GM19372 (cell line): ENCODE data around the gene YPEL2.

Experiments
- ATAC-seq: cut with Tn5 transposase; IDR thresholded peaks from one replicate; pipeline ENCODE4 v1.9.1; 2021; ENCODE audit warnings: mild to moderate bottlenecking, low read depth, moderate library complexity; ENCODE audit not compliant: unreplicated experiment

The YPEL2 gene

DNA sequence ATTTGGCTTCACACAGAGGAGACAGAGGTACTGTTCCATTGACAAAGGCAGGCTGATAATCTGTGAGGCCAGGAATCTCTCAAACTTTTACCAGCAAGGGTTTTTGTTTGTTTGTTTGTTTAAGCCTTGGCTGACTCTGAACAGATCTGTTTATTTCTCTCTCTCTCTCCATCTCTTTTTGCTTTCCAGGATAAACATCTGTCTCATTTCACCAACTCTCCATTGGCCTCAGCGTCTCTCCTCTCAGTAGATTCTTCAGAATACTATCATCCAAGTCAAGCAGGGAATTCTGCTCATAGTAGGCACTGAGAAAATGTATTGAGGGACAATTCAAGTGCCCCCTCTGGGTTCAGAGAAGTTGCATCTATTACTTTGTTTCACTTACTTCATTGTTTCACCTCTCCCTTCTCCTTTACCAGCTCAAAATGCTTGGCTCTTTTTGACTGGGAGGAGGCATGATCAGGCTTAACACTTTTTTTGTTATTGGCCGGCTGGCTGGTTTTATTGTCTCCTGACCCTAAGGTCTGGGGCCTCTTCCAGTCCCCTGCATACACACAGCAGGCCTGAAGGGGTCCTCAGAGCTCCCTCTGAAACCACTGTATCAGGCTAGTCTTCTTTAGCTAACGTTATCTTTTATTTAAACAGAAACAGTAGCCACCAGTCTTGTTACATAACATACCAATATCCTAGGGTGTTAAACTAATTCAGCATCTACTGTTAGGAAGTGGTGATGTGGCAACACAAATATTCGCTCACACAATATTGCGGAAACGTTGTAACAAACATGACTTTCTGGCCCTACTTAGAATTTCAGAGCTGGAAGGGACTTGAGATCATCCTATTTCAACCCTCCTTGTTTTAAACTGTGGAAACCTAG, 2.0 kb upstream of the YPEL2 start:
- no peak for ATAC-seq

DNA sequence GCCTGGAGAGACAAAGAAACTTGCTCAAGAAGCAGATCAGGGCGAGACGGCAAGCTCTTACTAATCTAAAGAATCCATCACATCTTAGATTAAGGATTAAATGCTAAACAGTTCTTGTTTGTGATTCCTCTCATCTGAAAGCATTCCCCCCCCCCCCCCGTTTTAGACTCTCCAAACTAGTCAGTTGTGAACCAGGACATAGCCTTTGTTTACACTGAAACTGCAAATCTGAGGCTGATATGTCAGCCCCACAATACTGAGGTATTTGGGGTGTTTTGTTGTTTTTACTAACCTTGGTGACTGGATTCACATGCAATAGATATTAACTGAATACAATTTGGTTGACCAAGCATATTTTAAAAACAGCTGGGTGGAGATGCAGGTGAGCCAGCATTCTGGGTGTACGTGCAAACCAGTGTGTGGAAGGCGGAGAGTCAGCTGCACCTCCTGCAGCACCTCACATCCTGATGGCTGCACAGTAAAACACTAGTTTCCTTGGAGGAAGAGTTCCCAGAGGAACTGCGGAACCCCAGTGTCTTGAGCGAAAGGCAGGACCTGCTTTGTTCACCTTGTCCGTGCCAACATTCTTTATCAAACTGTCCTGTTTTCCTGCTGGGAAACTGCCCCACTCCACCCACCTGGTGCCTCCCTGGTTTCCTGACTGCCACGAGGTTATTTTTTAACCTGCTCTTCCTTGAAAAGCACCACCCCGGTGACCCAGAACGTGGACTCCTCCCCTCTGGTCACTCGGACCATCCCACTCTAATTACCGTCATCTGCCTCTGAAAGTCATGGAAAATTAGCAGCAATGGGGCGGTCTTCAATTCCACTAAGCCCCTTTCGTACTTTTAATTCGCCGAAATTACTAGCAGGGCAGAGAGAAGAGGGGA, 1.2 kb upstream of the YPEL2 start:
- ATAC-seq = no peak

DNA sequence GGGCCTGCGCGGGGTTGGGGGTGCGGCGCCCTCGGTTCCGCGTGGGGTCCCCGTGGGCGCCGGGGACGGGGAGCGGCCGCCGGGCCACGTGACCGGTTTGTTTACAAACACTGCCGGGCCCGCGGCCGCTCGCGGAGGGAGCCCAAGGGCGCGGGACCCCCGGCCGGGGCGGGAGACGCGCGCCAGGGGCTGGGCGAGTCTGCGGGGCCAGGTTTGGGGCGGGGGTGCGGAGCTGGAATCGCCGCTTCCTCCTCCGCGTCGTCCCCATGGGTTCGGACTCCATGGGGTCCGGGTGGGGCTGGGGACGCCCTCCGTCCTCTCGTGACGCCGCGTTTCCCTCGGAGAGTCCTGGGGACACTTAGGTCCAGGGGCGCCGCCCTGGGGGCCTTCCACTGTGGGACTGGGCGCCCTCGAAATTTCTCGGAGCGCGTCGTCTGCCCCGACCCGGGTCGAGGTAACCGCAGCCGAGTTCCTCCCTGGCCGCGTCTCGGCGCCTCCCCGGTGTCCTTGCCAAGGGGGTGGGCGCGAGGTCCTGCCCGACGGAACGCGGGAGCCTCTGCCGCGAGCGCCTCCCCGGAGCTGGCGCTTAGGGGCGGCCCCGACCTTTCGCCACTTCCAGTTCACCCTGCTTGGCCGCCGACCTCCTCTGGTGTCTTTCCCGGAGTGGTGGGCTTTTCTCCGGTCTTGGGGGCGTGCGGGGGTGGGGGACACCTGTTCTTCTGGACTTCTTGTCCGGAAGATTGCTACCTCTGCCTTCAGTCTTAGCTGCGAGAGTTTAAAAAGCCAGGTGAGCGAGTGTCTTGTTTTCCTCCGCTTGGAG, 684 bp downstream of the YPEL2 start:
- ATAC-seq = peak; percentile 5

DNA sequence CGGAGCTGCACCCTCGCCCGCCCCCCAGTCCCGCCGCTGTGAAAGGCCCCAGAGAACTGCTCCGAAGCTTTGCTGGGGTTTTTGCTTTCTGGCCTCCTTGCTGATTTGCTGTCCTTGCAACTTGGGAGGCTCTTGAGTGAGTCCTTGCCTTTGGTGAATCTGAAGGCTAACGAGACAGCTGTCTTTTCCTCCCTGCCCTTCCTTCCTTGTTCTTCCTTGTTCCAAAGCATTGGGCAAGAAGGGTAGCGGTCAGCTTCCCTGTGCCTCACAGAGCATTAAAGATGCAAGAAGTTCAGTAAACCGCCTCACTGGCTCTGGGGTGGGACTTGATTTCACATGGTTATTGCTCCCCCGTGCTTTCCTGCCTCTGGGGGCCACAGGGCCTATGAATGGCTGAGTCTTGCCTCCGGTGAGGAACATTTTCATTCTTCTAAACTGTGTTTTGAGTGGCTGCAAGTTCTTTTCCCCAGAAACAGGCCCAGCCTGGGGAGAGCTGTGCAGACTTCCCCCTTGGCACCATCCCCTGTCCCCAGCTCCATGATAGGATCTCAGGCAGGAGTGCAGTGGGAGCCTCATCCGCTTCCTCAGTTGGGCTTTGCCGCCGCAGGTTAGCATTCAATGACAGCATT, 1.4 kb downstream of the YPEL2 start:
- no peak for ATAC-seq

DNA sequence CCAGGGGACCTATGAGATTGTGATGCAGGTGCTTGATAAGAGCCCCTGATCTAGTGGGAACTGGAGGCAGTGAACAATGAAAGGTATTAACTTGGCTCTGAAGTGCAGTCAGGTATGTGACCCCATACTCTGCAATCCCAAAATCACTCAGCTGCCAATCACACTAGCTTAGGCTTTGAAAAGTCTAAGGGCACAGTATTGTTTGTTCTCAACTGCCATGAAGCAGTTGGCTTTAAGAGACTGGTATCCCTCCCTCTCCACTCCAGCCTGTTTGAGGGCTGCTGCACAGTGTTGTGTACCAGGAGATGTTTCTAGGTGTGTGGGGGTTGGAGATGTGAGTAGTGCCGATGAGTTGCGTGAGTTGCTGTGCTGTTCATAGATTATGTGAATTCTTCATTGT, 2.4 kb downstream of the YPEL2 start:
- ATAC-seq = no peak

DNA sequence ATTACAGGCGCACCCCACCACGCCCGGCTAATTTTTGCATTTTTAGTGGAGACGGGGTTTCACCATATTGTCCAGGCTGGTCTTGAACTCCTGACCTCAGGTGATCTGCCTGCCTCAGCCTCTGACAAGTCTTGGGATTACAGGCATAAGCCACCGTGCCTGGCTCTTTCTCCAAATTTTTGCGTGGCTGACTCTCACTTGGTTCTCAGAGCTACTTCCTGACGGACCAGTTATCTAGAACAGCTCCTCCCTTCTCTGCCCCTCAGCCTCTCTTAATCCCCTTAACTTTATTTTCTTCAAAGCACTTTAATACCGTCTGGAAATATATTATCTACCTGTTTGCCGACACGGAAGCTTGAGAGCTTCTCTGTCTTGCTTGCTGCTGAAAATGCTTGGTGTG, 4.2 kb downstream of the YPEL2 start:
- ATAC-seq = no peak

DNA sequence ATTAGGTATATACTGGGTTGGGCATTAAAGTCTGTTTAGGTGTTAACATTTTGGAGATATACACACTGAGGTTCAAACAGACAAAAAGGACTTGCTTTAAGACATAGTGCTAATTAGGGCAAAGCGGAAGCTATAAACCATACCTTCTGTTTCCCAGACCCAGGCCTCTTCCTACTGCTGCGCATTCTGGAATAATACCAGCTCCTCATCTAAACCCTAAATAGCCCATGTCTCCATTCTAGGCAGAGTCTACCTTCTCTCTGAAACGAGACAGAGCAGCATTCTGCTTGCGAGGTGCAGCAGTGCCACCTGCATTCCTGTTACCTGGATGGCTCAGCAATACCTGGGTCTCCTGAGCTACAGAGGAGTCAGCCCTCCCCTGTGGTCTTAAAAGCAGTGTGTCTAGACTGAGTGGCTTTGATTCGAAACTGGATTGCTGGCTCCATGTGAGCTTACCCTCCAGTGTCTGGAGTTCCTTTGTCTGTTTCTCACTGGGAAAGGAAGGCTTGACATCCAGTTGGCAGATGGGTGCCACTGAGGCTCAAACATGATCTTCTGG, 6.4 kb downstream of the YPEL2 start:
- ATAC-seq = no peak

DNA sequence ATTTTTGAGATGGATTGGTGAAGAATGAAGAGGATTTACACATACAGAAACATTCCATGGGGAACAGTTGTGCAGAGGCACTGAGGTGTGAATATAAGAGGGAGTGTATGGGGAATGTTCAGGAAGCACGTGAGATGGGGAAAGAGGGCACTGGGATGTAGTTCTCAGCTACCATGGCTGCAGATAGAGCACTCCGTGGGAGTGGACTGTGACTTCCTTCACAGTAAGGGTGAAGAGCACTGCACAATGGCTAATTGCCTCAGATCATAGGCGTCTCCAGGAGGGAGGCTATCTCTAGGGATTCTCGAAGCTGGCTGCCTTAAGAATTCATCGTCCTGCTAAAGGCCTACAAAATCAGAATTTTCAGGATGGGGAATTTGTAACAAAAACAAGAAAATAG, 7.0 kb downstream of the YPEL2 start:
- ATAC-seq = no peak

DNA sequence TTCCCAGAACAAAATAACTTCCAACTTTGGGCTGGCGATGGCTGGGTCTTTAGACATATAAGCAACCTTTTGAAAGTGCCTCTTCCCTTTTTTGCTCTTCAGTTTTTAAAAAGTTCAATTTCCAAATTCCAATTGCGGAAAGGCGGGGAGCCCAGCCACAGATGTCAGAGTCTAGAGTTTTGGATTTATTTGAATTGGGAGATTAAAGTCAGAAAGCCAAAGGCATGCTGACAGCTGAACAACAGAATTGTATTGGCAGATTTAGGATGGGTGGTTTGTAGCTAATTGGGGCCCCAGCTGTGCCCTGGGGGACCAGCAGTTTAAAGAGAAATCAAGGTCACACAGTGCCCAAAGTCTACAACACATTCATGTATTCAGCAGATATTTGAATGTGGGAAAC, 10.5 kb downstream of the YPEL2 start:
- ATAC-seq = no peak

DNA sequence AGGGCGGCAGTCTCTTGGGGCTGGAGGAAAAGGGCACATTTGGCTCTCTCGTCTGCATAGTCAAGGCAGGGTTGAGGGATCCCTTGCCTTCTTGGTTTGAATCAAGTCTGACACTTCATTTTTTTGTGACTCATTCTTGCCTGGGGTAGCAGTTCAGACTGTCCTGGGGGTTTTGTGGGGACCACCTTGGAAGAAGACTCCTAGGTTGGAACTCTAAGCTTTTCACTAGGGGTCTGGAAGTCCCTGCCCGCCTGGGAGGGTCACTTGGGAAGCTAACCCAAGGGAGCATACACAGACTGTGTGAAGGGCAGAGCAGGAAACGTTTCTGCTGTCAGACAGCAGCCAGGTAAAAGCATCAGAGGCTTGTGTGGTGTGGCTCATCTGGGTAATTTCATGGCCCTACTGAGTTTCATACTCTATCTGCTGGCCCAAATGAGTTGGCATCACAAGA, 11.3 kb downstream of the YPEL2 start:
- no peak for ATAC-seq

DNA sequence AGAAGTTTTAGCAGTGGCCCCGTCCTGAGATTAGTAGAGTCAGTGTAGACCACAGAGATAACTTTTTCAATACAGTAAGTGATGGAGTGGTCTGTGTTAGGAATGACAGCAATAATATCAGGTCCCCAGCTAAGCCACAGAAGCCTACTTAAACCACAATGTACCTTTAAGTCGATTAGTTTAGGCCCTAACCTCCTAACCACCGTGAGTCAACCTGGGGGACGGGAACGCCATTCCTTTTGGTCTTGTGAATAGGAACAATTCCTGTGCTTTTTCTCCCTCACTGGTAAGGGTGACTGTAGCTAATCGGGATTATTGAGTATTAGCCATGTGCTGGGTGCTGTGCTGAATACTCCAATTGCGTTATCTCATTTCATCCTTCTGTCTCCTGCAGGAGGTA, 14.0 kb downstream of the YPEL2 start:
- no peak for ATAC-seq

DNA sequence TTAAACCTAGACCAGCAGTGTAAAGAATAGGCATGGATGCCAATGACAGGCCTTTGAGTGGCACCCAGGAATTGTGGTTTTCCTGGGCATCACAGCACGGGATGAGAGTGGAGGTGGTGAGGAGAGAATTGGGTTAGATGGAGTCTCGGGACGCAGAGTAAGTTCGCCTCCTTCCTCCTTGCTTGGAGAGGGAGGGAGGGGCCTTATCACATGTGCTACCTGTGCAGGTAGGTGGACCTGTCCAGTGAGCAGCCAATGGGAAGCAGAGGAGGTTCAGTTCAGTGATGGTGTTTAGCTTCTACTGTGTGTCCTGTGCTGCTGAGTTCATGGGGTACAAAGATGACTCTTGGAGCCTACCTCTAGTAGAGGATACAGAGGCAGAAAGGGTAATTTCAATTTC, 14.9 kb downstream of the YPEL2 start:
- no peak for ATAC-seq

DNA sequence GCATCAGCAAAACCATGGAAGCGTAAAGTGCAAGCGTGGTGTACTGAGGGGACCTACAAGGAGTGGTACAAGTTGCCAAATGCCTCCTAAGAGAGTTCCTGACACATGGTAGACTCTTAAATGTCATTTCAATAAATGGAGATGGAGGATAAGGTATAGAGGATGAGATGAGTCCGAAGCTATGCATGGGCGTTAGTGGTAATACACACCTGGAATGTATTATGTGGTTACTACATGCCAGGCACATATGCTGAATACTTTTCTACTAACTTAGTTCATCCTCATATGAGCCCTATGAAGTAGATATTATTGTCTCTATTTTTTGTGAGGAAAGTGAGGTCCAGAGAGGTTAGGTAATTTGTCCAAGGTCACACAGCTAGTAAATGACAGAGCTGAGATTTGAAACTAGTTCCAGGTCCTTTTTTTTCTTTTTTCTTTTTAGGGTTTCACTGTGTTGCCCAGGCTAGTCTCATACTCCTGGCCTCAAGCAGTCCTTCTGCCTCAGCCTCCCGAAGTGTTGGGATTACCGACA, 15.5 kb downstream of the YPEL2 start:
- ATAC-seq = no peak

DNA sequence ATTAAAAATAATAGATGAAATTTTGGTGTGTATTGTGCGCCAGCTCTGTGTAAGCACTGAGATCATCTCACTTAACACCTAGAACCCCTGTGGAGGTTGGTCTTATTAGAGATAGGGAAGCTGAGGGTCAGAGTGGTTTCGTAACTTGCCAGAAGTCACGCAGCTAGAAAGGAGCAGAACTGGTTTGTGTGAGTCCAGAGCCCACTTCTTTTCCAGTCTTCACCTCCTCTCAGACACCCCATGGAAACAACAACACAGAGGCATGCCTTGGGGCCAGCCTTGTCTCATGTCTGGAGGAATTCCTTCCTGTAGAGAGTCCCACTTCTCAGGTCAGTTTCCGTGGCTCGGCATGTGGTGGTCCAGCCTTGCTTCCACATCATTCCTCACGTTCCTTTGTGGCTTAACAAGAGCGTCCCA, 16.5 kb downstream of the YPEL2 start:
- ATAC-seq = no peak

DNA sequence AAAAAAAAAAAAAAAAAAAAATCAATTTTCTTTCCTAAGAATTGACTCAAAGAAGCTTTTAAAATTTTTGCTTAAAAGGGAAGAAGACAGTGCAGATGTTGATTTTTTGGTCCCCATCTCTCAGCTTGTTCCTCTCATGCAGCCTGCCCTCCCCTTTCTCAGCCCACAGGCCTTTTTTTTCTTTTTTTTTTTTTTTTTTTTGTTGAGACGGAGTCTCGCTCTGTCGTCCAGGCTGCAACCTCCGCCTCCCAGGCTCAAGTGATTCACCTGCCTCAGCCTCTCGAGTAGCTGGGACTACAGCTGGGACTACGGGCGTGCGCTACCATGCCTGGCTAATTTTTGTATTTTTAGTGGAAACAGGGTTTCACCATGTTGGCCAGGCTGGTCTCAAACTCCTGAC, 17.7 kb downstream of the YPEL2 start:
- no peak for ATAC-seq

DNA sequence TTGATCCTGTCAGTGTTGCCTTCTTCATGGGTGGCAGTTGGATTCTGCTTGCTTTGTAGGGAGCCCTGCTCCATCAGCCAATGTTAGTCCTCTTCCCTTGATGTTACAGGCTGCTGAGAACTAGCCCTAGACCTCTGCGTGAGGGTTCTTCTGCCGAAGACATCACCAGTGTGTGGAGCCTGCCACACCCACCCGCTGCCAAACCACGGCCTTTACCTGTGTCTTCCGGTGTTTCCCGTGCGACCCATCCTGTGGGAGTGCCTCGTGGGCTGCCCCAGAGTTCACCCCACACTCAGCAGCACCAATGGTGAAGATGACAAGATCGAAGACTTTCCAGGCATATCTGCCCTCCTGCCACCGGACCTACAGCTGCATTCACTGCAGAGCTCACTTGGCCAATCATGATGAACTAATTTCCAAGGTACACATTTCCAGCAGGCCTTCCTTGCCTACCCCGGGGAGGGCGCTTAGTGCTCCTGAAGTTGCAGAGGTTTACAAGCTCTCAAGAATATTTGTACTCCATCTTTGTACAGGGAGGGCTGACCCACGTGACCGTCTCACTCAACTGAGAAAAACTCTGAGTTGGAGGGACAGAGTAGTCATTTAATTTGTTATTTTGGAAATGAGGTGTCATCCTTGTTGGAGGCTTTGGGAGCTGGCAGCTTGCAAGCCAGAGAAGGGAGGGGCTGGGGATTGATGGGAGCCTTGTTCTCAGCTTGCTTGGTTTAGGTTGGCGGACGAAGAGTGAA, 21.8 kb downstream of the YPEL2 start:
- no peak for ATAC-seq

DNA sequence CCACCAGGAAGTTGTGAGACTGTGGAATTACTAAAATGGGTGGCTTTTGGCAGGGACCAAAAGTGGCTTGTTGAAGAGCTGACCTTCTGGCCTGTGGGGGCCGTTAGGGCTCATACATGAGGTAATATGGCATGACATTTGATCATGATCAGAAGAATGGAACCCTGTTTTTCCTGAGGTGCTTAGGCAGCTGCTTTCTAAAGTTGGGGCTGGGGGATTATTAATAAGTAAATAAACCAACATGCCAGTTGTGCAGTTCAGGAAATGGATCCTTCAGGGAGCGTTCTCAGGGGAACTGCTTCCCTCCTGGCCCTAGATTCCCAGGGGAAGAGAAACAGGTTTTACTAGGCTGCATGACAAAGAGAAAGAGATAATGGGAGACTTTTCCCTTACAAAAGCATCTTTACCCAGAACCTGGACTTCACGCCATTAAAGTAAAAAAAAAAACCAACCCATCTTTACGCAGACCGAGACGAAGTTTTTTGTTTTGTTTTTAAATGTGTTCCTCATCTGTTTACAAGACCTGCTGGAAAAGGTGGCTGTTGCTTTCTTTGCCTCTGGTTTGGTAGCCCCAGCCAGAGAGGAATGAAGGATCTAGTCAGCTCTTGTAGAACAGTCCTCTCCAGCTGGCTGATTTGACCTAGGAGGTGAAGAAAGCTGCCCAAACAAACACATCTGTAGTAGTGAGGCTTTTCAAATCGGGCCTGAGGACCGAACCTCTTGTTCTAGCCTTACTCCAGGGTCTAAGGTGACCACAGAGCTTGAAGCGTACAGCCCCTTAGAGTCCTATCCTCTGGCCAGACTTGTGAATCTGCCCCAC, 22.7 kb downstream of the YPEL2 start:
- no peak for ATAC-seq

DNA sequence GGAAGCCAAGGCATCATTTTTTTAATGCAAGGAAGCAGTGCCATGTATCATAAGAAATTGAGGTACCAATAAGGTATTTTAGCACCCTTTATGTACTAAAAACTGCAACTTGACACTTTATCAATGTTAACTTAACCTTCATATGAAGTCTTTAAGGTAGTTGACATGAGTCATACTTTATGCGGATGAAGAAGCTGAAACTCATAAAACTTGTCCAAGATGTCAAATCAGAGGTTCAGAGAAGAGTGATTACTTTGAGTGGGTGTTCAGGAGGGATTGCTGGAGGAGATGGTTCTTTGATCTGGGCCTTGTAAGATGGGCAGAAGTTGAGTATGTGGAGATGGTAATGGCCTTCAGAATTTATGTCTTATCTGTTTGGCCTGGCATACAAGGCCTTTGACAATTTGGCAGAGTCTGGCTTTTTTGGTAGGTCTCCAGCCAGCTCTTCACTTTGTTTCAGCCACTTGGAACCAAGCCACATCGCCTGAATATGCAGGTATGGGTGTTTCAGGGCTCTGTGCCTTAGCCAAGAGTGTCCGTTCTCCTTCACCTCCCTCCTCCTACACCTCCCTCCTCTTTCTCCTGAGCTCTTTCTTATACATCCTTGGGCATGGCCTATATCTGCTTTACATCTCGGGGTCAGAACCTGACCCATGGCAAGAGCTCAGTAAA, 23.7 kb downstream of the YPEL2 start:
- no peak for ATAC-seq
